Renal pelvis (tissue), 4 donors: ENCODE data around the gene ALDH4A1. TPM values are rescaled to one million over a fixed set of nuclear protein-coding genes. Genes with fewer than 3 reads are reported as not detected.
"Not testable (repeated sequence)": the region's sequence is repeated elsewhere in the genome, so short reads cannot be mapped to it uniquely, and the experiment has no call there.

ENCODE experiments used
- DNase-seq: peaks from one replicate; pipeline ENCODE4 v3.0.0-alpha.2; 2013
- polyA plus RNA-seq, 3 donors: library from polyadenylated mRNA; unstranded; fragments of 120-200 nt; gene quantifications; one replicate each; pipeline ENCODE4 v1.2.1, GENCODE V29; 2013; ENCODE audit not compliant: insufficient read length in 3 of 3

Gene ALDH4A1
- polyA plus RNA-seq, 3 donors: 81.1 to 92.8 (median 85.7) TPM

- peak; percentile 56 for DNase-seq
Measured at GRCh38 chr1:18879791-18880309, 22.5 kb downstream of the ALDH4A1 start.

GRCh38 chr1:18879215-18879790 lies 23.1 kb downstream of the ALDH4A1 start:
- no peak for DNase-seq

- DNase-seq: no peak
Measured at GRCh38 chr1:18878538-18879214, 23.7 kb downstream of the ALDH4A1 start.

GRCh38 chr1:18877282-18877681 lies 25.1 kb downstream of the ALDH4A1 start:
- DNase-seq: no peak

- no peak for DNase-seq
Measured at GRCh38 chr1:18876210-18876609, 26.1 kb downstream of the ALDH4A1 start.

GRCh38 chr1:18875796-18876128 lies 26.6 kb downstream of the ALDH4A1 start:
- no peak for DNase-seq

GRCh38 chr1:18875107-18875795 lies 27.1 kb downstream of the ALDH4A1 start:
- peak; percentile 81 for DNase-seq

- no peak for DNase-seq
Measured at GRCh38 chr1:18874600-18874999, 27.8 kb downstream of the ALDH4A1 start.

GRCh38 chr1:18874036-18874435 lies 28.3 kb downstream of the ALDH4A1 start:
- no peak for DNase-seq

- DNase-seq: no peak
Measured at GRCh38 chr1:18872071-18872611, 30.2 kb downstream of the ALDH4A1 start.

GRCh38 chr1:18871401-18872070 lies 30.8 kb downstream of the ALDH4A1 start:
- no peak for DNase-seq

- no peak for DNase-seq
Measured at GRCh38 chr1:18870957-18871356, 31.4 kb downstream of the ALDH4A1 start.

- DNase-seq: not testable (repeated sequence)
Measured at GRCh38 chr1:18870595-18870865, 31.8 kb downstream of the ALDH4A1 start.

- no peak for DNase-seq
Measured at GRCh38 chr1:18869847-18870594, 32.3 kb downstream of the ALDH4A1 start.

GRCh38 chr1:18868801-18869424 lies 33.4 kb downstream of the ALDH4A1 start:
- no peak for DNase-seq

GRCh38 chr1:18868354-18868753 lies 34.0 kb downstream of the ALDH4A1 start:
- no peak for DNase-seq

GRCh38 chr1:18866846-18867245 lies 35.5 kb downstream of the ALDH4A1 start:
- no peak for DNase-seq

- no peak for DNase-seq
Measured at GRCh38 chr1:18866314-18866713, 36.0 kb downstream of the ALDH4A1 start.

- no peak for DNase-seq
Measured at GRCh38 chr1:18865176-18865575, 37.2 kb downstream of the ALDH4A1 start.

- DNase-seq: no peak
Measured at GRCh38 chr1:18861590-18861989, 40.8 kb downstream of the ALDH4A1 start.

GRCh38 chr1:18861082-18861481 lies 41.3 kb downstream of the ALDH4A1 start:
- DNase-seq: no peak
